ENCODE data around the gene SLC30A1. TPM values are rescaled to one million over a fixed set of nuclear protein-coding genes. Genes with fewer than 3 reads are reported as not detected.

Gene SLC30A1
- total and polyA plus RNA-seq, 10 of the 15 experiments (the other 5 are each of a cell fraction or from before 2014, with no cell fraction given), result 3.5 to 14.1 (median 8.8) TPM

DNA sequence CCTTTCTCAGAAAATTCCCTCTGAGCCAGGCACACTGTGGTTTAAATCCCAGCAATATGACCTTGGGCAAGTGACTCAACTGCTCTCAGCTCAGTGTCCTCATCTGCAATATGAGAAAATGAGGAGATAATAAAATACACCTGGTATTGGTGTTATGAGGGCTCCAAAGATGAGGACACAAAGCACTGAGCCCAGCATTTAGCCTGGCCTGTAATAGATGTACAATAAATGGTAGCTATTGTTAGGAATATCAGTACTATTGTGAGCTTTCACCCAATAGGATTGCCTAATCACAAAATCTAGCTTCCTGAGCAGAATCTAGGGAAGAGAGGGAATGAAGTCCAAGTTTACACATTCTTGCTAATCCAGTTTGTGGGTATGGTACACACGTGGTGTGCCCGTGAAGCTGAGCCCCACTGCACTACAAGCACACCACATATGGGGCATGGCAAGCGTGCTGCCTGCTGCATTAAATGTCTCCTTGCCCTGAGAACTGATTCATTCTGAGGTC, 24.3 kb upstream of the SLC30A1 start:
- peaks cover 3% of the 10 kb centered on the region for H3K79me2 ChIP-seq (ENCODE audit: control insufficient read depth, insufficient read depth, low read length)
- H3K36me3 ChIP-seq (ENCODE audit: control insufficient read depth in 2 of 2, insufficient read depth in 2 of 2, low read length in 1 of 2), result no peaks in the 10 kb centered on the region
- H3K27me3 ChIP-seq (replicated peaks in 1 of 2; ENCODE audit: control insufficient read depth in 2 of 2, insufficient read depth in 2 of 2, low read length in 1 of 2), result no peaks in the 10 kb centered on the region
- H3K4me2 ChIP-seq (ENCODE audit: control insufficient read depth, insufficient read depth), result no peak overlapping the region
- SMC1A ChIA-PET (ENCODE audit: uncharacterized antibody, unreplicated experiment), result interaction anchor here (0.8 kb wide), 2 partner anchors 13 to 16 kb away, joined by 3 read pairs; no protein-coding TSS in a partner anchor
- no peak overlapping the region for H2AFZ ChIP-seq (ENCODE audit: control insufficient read depth, low read depth, low read length)
- RAD21 ChIA-PET (ENCODE audit: unreplicated experiment), result interaction anchor here (1.0 kb wide), 1 partner anchor 22 kb away, joined by 3 read pairs; no protein-coding TSS in a partner anchor
- FAIRE-seq (no peak), ATAC-seq (no peak), DNase-seq (ENCODE audit: low read depth, low spot score) (no peak)
- 100% methylated on average over 3 of the region's 3 CpGs for WGBS (ENCODE audit: insufficient coverage, insufficient replicate concordance, low lambda C conversion rate, missing lambda C conversion rate)
- CTCF ChIA-PET, result interaction anchor here (0.6 to 1.3 kb wide), 6 partner anchors 11 to 280 kb away, joined by 3 to 4 read pairs (median 4); partner anchors contain the start of gene SLC30A1
- H3K9me3 ChIP-seq (replicated peaks; ENCODE audit: control insufficient read depth, insufficient read depth, low read length), result no peaks in the 10 kb centered on the region
- TF ChIP-seq DPF2 (IDR thresholded peaks at IDR 0.05) (no peak), CHD2 (IDR thresholded peaks at IDR 0.05; ENCODE audit: borderline replicate concordance, low read depth, low read length) (no peak), BCL11A (IDR thresholded peaks at IDR 0.05; ENCODE audit: low read depth, low read length) (no peak)
- intact Hi-C loops (cut with micrococcal nuclease; ENCODE audit: unreplicated experiment), result no loop called here
- no peaks in the 10 kb centered on the region for H4K20me1 ChIP-seq (ENCODE audit: control insufficient read depth, insufficient read depth)
- no peak overlapping the region for H3K4me3 ChIP-seq
- H3K9ac ChIP-seq (ENCODE audit: control insufficient read depth, insufficient read depth, low read length), result no peak overlapping the region
- no TSS peak for BruUV-seq (replicated peaks)
- no peak overlapping the region for H3K27ac ChIP-seq (ENCODE audit: control insufficient read depth, insufficient read depth)
- peaks cover 15% of the 10 kb centered on the region for H3K4me1 ChIP-seq (ENCODE audit: control insufficient read depth, insufficient read depth, low read length)
- POLR2A ChIA-PET, result no interaction called here
- in situ Hi-C loops (cut with MboI), result no loop called here

DNA sequence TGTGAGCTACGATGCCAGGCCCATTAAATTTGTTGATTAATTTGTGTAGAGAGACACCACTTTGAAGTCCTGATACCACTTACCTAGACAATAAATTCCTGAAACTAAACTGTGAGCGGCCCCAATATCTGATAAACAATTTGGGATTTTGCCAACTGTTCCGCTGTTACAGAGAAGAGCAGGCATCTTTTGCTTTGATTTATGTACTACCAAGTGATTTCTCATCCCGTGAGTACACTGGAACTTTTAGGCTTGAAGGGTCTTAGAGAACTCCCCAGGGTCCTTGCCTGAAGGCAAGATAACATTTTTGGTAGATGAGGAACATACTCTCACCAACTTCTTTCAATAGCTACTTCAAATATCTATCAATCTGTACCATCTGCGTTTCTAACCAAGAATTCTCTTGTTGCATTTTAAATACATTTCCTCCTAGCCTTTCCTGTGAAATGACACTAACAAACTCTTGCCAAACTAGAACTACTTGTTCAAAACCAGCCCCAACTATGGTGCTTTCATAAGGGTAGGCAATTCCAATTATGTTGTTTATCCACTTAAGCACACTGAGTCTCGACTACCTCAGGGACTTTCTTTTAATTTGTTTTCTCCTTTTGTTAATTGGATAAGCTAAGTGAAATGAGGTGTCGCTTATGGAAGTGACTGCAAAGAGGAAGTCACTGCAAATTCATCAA, 23.2 kb upstream of the SLC30A1 start:
- H3K27me3 ChIP-seq (replicated peaks in 1 of 2; ENCODE audit: control insufficient read depth in 2 of 2, insufficient read depth in 2 of 2, low read length in 1 of 2), result no peaks in the 10 kb centered on the region
- WGBS (ENCODE audit: insufficient coverage, insufficient replicate concordance, low lambda C conversion rate, missing lambda C conversion rate), result 83% methylated on average over 7 of the region's 7 CpGs
- in situ Hi-C loops (cut with MboI), result no loop called here
- SMC1A ChIA-PET (ENCODE audit: uncharacterized antibody, unreplicated experiment), result no interaction called here
- H3K4me2 ChIP-seq (ENCODE audit: control insufficient read depth, insufficient read depth), result no peak overlapping the region
- FAIRE-seq, result no peak
- RAD21 ChIA-PET (ENCODE audit: unreplicated experiment), result interaction anchor here (1.0 kb wide), 1 partner anchor 23 kb away, joined by 3 read pairs; no protein-coding TSS in a partner anchor
- no TSS peak for BruUV-seq (replicated peaks)
- H3K4me1 ChIP-seq (ENCODE audit: control insufficient read depth, insufficient read depth, low read length), result peaks cover 10% of the 10 kb centered on the region
- H3K79me2 ChIP-seq (ENCODE audit: control insufficient read depth, insufficient read depth, low read length), result peaks cover 3% of the 10 kb centered on the region
- no peak overlapping the region for H3K27ac ChIP-seq (ENCODE audit: control insufficient read depth, insufficient read depth)
- H3K4me3 ChIP-seq, result no peak overlapping the region
- CTCF ChIA-PET, result interaction anchor here (0.6 to 1.3 kb wide), 3 partner anchors 9 to 255 kb away, joined by 3 to 4 read pairs (median 3); no protein-coding TSS in a partner anchor
- H3K36me3 ChIP-seq (ENCODE audit: control insufficient read depth in 2 of 2, insufficient read depth in 2 of 2, low read length in 1 of 2), result no peaks in the 10 kb centered on the region
- ATAC-seq, result no peak
- no peaks in the 10 kb centered on the region for H4K20me1 ChIP-seq (ENCODE audit: control insufficient read depth, insufficient read depth)
- no peak overlapping the region for H3K9ac ChIP-seq (ENCODE audit: control insufficient read depth, insufficient read depth, low read length)
- H2AFZ ChIP-seq (ENCODE audit: control insufficient read depth, low read depth, low read length), result no peak overlapping the region
- no peaks in the 10 kb centered on the region for H3K9me3 ChIP-seq (replicated peaks; ENCODE audit: control insufficient read depth, insufficient read depth, low read length)
- POLR2A ChIA-PET, result interaction anchor here (0.7 to 1.4 kb wide), 3 partner anchors 9 to 49 kb away, joined by 4 to 6 read pairs (median 4); no protein-coding TSS in a partner anchor
- no peak for DNase-seq (ENCODE audit: low read depth, low spot score)
- intact Hi-C loops (cut with micrococcal nuclease; ENCODE audit: unreplicated experiment), result no loop called here
- no peak for TF ChIP-seq RAD21 (IDR thresholded peaks at IDR 0.05; ENCODE audit: insufficient read depth, low read depth, low read length)
- TF ChIP-seq, protein P1, sequence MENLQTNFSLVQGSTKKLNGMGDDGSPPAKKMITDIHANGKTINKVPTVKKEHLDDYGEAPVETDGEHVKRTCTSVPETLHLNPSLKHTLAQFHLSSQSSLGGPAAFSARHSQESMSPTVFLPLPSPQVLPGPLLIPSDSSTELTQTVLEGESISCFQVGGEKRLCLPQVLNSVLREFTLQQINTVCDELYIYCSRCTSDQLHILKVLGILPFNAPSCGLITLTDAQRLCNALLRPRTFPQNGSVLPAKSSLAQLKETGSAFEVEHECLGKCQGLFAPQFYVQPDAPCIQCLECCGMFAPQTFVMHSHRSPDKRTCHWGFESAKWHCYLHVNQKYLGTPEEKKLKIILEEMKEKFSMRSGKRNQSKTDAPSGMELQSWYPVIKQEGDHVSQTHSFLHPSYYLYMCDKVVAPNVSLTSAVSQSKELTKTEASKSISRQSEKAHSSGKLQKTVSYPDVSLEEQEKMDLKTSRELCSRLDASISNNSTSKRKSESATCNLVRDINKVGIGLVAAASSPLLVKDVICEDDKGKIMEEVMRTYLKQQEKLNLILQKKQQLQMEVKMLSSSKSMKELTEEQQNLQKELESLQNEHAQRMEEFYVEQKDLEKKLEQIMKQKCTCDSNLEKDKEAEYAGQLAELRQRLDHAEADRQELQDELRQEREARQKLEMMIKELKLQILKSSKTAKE (IDR thresholded peaks at IDR 0.05; ENCODE audit: low read depth, poor library complexity, severe bottlenecking), result no peak
- no peak for TF ChIP-seq FOXK2 (IDR thresholded peaks at IDR 0.05)
- TF ChIP-seq FOS (IDR thresholded peaks at IDR 0.05; ENCODE audit: borderline replicate concordance, extremely low read depth, insufficient read length), result no peak
- no peak for TF ChIP-seq IKZF2 (IDR thresholded peaks at IDR 0.05)
- TF ChIP-seq, protein P2, sequence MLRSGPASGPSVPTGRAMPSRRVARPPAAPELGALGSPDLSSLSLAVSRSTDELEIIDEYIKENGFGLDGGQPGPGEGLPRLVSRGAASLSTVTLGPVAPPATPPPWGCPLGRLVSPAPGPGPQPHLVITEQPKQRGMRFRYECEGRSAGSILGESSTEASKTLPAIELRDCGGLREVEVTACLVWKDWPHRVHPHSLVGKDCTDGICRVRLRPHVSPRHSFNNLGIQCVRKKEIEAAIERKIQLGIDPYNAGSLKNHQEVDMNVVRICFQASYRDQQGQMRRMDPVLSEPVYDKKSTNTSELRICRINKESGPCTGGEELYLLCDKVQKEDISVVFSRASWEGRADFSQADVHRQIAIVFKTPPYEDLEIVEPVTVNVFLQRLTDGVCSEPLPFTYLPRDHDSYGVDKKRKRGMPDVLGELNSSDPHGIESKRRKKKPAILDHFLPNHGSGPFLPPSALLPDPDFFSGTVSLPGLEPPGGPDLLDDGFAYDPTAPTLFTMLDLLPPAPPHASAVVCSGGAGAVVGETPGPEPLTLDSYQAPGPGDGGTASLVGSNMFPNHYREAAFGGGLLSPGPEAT (IDR thresholded peaks at IDR 0.05; ENCODE audit: low read depth), result no peak
- TF ChIP-seq EP300 (IDR thresholded peaks at IDR 0.05; ENCODE audit: borderline replicate concordance in 1 of 2, control insufficient read depth in 1 of 2, low read depth in 2 of 2, low read length in 2 of 2), result no peak
- TF ChIP-seq STAT3 (IDR thresholded peaks at IDR 0.05; ENCODE audit: low read depth, low read length), result no peak
- TF ChIP-seq HDGF (IDR thresholded peaks at IDR 0.05), result no peak
- no peak for TF ChIP-seq IRF4 (IDR thresholded peaks at IDR 0.05; ENCODE audit: low read depth, low read length)
